DND-41 (cell line): ENCODE measurements around the gene USP28.
"Not testable (repeated sequence)": the region's sequence is repeated elsewhere in the genome, so short reads cannot be mapped to it uniquely, and the experiment has no call there.

Experiments
- ATAC-seq: fragments of 200-7000 bp; cut with Tn5 transposase; 3 replicates; pipeline ENCODE4 v1.9.1; 2021; ENCODE audit warnings: low read depth; ENCODE audit not compliant: insufficient read depth
- DNase-seq: peaks from one replicate; pipeline ENCODE4 v3.0.0-alpha.2; 2020
- H2AFZ ChIP-seq: 2 replicates; pipeline ENCODE4 v1.6.0; 2012; ENCODE audit warnings: low read depth, low read length
- H3K27ac ChIP-seq: 2 replicates; pipeline ENCODE4 v1.5.1; 2012; ENCODE audit warnings: low read length, inconsistent platforms
- H3K27me3 ChIP-seq: fragments of 200-600 bp; sonication (generic); 2 replicates; pipeline ENCODE4 v1.6.0; 2012; ENCODE audit warnings: low read length, mild to moderate bottlenecking, inconsistent platforms; ENCODE audit not compliant: insufficient read depth, poor library complexity
- H3K36me3 ChIP-seq: 2 replicates; pipeline ENCODE4 v1.5.1; 2012; ENCODE audit warnings: low read length, inconsistent platforms; ENCODE audit not compliant: insufficient read depth
- H3K4me1 ChIP-seq: 2 replicates; pipeline ENCODE4 v1.5.1; 2012; ENCODE audit warnings: mild to moderate bottlenecking, low read length; ENCODE audit not compliant: insufficient read depth
- H3K4me2 ChIP-seq: 2 replicates; pipeline ENCODE4 v1.6.0; 2012; ENCODE audit warnings: mild to moderate bottlenecking, moderate library complexity, low read length, inconsistent platforms; ENCODE audit not compliant: insufficient read depth
- H3K4me3 ChIP-seq, 2 experiments: fragments of 200-600 bp in 1 of 2; shearing (Covaris generic) in 1 of 2; 2 replicates each; pipeline ENCODE4 v1.5.1; 2012 to 2016; ENCODE audit warnings: inconsistent platforms in 2 of 2, low read length in 2 of 2, mild to moderate bottlenecking in 2 of 2, low read depth in 1 of 2, moderate library complexity in 1 of 2
- H3K79me2 ChIP-seq: 2 replicates; pipeline ENCODE4 v1.6.0; 2012; ENCODE audit warnings: low read length, inconsistent platforms; ENCODE audit not compliant: insufficient read depth
- H3K9ac ChIP-seq: 2 replicates; pipeline ENCODE4 v1.6.0; 2012; ENCODE audit warnings: low read depth, mild to moderate bottlenecking, inconsistent platforms, low read length, moderate library complexity
- H3K9me3 ChIP-seq: 2 replicates; pipeline ENCODE4 v1.5.1; 2012; ENCODE audit warnings: low read length, moderate library complexity, mild to moderate bottlenecking, inconsistent platforms; ENCODE audit not compliant: insufficient read depth, severe bottlenecking
- H4K20me1 ChIP-seq: 2 replicates; pipeline ENCODE4 v1.6.0; 2012; ENCODE audit warnings: low read length; ENCODE audit not compliant: insufficient read depth
- EZH2 ChIP-seq: IDR thresholded peaks from 3 replicates; pipeline ENCODE4 v1.6.1; 2012; ENCODE audit warnings: borderline replicate concordance, low read depth, mild to moderate bottlenecking, moderate library complexity, low read length, inconsistent platforms; ENCODE audit not compliant: severe bottlenecking
- TF ChIP-seq, protein P1 (sequence below): IDR thresholded peaks from 2 replicates; pipeline ENCODE4 v1.5.1; 2012; ENCODE audit warnings: borderline replicate concordance, low read length, moderate library complexity, mild to moderate bottlenecking; ENCODE audit not compliant: poor library complexity, severe bottlenecking; ENCODE audit errors: extremely low read depth

USP28 gene

DNA sequence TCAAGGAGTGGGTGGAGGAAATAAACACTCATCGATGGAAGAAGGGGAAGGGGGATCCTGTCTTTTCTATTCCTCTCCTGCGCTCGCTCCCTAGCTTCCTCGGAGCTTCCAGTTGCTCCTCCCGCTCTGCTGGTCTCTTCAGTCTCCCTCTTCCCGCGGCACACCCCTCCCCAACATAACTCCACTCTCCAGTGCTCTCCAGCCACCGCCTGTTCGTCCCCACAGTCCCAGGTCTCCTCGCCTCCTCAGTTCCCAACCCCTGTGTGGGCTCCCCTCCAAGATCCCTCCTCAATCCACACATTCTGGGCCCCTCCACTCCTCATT is 102.3 kb downstream of the USP28 start:
- Histone ChIP-seq H4K20me1 (no peaks in the 10 kb centered on the region; the same call in 1 of the 2 replicates), H3K4me2 (peak overlapping the region; percentile 67), H3K9ac (peak overlapping the region; percentile 95), H3K27ac (peak overlapping the region; percentile 98), H3K4me3 (peak overlapping the region; percentile 96 to 98), H3K36me3 (peaks cover 14% of the 10 kb centered on the region; the same call in 1 of the 2 replicates), H3K27me3 (peaks cover 4% of the 10 kb centered on the region), H2AFZ (peak overlapping the region; percentile 100), H3K4me1 (peaks cover 17% of the 10 kb centered on the region), H3K9me3 (no peaks in the 10 kb centered on the region), H3K79me2 (peaks cover 29% of the 10 kb centered on the region)
- DNase-seq (no peak), ATAC-seq (peak; percentile 37; the same call in 2 of the 3 replicates)
- TF ChIP-seq, protein P1, sequence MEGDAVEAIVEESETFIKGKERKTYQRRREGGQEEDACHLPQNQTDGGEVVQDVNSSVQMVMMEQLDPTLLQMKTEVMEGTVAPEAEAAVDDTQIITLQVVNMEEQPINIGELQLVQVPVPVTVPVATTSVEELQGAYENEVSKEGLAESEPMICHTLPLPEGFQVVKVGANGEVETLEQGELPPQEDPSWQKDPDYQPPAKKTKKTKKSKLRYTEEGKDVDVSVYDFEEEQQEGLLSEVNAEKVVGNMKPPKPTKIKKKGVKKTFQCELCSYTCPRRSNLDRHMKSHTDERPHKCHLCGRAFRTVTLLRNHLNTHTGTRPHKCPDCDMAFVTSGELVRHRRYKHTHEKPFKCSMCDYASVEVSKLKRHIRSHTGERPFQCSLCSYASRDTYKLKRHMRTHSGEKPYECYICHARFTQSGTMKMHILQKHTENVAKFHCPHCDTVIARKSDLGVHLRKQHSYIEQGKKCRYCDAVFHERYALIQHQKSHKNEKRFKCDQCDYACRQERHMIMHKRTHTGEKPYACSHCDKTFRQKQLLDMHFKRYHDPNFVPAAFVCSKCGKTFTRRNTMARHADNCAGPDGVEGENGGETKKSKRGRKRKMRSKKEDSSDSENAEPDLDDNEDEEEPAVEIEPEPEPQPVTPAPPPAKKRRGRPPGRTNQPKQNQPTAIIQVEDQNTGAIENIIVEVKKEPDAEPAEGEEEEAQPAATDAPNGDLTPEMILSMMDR = no peak
- no peak for TF ChIP-seq EZH2

DNA sequence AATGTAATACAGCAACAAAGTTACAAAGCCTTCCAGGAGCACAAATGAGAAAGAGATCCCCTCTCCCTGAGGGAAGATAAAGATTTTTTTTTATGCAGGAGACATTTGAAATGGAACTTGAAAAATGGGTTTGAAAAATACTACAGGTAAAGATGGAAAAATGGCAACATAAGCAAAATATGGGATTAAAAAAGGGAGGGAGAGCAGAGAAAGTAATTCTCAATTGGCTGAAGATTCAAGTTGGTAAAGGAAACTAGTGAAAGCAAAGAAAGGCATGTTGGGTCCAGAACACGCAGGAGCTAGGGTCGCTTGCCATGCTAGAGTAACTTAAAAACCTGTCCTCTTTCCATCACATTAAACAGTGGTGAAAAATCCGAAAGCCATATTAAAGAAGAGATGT is 103.4 kb downstream of the USP28 start:
- ATAC-seq = no peak
- peak overlapping the region; percentile 95 for H3K9ac ChIP-seq

DNA sequence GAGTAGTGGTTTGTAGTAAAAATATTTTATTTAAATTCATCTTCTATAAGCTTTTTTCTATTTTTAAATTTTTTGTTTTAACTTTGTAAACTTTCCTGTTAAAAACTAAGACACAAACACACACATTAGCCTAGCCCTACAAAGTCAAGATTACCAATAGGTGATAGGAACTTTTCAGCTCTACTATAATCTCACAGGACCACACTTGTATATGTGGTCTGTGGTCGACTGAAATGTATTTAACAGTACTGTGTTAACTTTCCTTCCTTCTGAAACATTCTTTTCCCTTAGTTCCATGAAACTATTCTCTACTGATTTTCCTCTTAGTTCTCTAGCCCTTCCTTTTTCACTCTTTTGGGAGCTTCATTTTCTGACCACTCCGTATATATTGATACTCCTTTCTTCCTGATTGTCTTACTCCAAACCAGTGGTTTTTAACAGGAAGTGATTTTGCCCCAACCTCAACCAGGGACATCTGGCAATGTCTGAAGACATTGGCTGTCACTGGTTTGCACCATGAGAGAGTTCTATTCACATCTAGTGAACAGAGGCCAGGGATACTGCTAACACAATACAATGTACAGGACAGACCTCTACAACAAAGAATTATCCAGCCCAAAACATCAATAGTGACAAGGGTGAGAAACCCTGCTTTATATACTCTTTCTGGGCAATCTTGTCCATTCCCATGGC is 110.7 kb downstream of the USP28 start:
- Histone ChIP-seq H3K27me3 (no peaks in the 10 kb centered on the region), H3K79me2 (peaks cover 32% of the 10 kb centered on the region), H3K9ac (no peak overlapping the region), H3K9me3 (no peaks in the 10 kb centered on the region), H3K4me3 (no peak overlapping the region), H3K4me2 (no peak overlapping the region), H2AFZ (no peak overlapping the region), H3K36me3 (peaks cover 55% of the 10 kb centered on the region), H3K4me1 (no peaks in the 10 kb centered on the region), H3K27ac (no peak overlapping the region), H4K20me1 (peaks cover 6% of the 10 kb centered on the region; the same call in 1 of the 2 replicates)
- ATAC-seq = 0 out of 3 replicates have a peak, but pooled peaks have one; percentile 50
- TF ChIP-seq EZH2 = no peak
- TF ChIP-seq, protein P1 = no peak
- no peak for DNase-seq

More for the DNA sequence above, 103.4 kb downstream of the USP28 start:
- peaks cover 36% of the 10 kb centered on the region for H3K79me2 ChIP-seq
- H3K36me3 ChIP-seq = peaks cover 25% of the 10 kb centered on the region
- H3K4me2 ChIP-seq = peak overlapping the region; percentile 67
- no peak for TF ChIP-seq EZH2
- TF ChIP-seq, protein P1 = no peak
- H3K4me1 ChIP-seq = peaks cover 17% of the 10 kb centered on the region
- no peaks in the 10 kb centered on the region for H3K9me3 ChIP-seq
- no peak overlapping the region for H3K27ac ChIP-seq
- peak overlapping the region; percentile 21 to 96; a peak in 3 of 4 replicates for H3K4me3 ChIP-seq
- DNase-seq = no peak
- no peaks in the 10 kb centered on the region; the same call in 1 of the 2 replicates for H4K20me1 ChIP-seq
- H2AFZ ChIP-seq = no peak overlapping the region
- peaks cover 4% of the 10 kb centered on the region for H3K27me3 ChIP-seq

DNA sequence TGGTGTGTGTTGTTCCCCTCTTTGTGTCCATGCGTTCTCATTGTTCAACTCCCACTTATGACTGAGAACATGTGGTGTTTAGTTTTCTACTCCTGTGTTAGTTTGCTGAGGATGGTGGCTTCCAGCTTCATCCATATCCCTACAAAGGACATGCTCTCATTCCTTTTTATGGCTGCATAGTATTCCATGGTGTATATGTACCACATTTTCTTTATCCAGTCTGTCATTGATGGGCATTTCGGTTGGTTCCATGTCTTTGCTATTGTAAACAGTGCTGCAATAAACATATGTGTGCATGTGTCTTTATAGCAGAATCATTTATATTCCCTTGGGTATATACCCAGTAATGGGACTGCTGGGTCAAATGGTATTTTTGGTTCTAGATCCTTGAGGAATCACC is 112.3 kb downstream of the USP28 start:
- not testable (repeated sequence) for H3K9ac ChIP-seq, H3K4me3 ChIP-seq, H4K20me1 ChIP-seq, H3K4me1 ChIP-seq, H3K9me3 ChIP-seq, H3K27ac ChIP-seq, H3K4me2 ChIP-seq, DNase-seq, ATAC-seq, H2AFZ ChIP-seq, H3K27me3 ChIP-seq
- peaks cover 31% of the 10 kb centered on the region for H3K79me2 ChIP-seq
- peaks cover 65% of the 10 kb centered on the region for H3K36me3 ChIP-seq
